HG03045 (cell line): ENCODE results near the gene DHRS13.
"Not testable (repeated sequence)": the region's sequence is repeated elsewhere in the genome, so short reads cannot be mapped to it uniquely, and the experiment has no call there.

ENCODE experiments used
- ATAC-seq: cut with Tn5 transposase; IDR thresholded peaks from one replicate; pipeline ENCODE4 v1.9.1; 2021; ENCODE audit warnings: mild to moderate bottlenecking, moderate library complexity; ENCODE audit not compliant: unreplicated experiment

Gene DHRS13

DNA sequence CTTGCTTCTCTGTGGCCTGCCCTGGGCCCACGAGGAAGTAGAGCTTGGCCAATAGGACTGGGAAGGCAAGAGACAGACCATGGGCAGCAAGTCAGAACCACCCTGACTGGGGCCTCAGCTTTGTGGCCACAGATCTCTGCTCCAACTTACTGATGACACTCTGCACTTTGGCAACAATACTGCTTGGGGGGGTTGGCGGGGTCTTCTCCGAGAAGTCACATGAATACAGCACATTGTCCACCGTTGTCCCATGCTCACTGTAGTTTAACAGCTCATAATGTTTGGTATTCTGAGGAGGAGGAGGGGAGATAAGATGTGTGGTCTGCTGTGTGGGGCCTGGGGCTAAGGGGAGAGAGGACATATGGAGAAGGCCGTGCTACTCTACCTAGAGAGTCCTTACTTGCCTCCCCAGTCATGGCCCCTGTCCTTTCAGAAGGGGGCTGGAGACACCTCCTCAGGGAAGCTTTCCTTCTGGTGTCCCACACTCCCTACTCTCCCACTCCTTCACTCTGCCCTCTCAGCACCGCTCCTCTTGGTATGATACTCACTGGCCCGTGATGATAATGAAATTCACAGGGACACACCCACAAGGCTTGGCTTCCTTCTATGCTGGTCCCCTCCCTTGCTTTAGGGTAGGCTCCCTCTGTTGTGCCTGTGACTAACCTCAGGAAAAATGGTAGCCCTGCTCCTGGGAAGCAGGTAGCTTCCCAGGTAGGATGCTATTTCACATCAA lies 4.0 kb upstream of the DHRS13 start:
- ATAC-seq, result no peak

DNA sequence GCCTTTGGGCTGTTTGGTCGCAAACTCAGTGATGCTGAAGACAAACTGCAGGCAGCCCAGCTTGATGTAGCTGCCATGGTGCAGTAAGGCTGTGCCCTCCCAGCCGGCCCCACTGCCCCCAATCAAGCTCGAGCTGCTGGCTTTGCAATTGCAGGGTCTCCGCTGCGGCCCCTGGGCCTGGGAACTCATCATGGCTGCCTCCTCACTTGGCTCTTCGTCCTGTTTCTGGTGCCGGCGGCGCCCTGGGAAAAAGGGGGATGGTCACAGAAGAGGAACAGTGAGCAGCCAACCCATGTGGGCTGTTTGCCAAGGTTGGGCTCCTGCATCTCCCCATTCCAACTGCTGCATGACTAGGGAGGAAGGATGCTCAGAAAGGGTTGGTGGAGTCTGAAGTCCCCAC lies 3.4 kb upstream of the DHRS13 start:
- no peak for ATAC-seq

DNA sequence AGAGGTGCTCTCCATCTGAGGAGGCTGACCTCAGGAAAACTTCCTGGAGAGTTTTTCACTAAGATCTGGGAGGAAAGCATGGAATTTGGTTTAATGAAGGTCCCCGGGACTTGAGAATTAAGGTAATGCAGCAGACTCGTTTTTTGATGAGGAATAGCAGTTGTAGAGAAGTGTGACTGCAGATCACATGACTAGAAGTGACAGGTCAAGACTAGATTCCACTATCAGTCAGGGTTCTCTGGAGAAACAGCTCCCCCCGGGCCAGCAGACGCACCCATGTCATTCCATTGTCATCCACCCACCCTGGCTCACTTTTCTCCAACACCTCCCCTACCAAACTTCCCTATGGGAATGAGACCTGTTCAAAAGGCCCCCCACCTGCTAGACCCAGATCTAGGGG lies 1.9 kb upstream of the DHRS13 start:
- no peak for ATAC-seq

DNA sequence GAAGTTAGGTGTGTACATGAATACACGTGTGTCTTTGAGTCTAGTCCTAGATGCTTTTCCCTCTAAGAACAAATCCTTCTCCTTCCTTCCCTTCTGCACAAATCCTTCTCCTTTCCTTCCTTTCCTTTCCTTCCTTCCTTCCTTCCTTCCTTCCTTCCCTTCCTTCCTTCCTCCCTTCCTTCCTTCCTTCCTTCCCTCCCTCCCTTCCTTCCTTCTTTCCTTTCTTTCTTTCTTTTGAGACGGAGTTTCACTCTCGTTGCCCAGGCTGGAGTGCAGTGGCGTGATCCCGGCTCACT lies 615 bp upstream of the DHRS13 start:
- not testable (repeated sequence) for ATAC-seq

DNA sequence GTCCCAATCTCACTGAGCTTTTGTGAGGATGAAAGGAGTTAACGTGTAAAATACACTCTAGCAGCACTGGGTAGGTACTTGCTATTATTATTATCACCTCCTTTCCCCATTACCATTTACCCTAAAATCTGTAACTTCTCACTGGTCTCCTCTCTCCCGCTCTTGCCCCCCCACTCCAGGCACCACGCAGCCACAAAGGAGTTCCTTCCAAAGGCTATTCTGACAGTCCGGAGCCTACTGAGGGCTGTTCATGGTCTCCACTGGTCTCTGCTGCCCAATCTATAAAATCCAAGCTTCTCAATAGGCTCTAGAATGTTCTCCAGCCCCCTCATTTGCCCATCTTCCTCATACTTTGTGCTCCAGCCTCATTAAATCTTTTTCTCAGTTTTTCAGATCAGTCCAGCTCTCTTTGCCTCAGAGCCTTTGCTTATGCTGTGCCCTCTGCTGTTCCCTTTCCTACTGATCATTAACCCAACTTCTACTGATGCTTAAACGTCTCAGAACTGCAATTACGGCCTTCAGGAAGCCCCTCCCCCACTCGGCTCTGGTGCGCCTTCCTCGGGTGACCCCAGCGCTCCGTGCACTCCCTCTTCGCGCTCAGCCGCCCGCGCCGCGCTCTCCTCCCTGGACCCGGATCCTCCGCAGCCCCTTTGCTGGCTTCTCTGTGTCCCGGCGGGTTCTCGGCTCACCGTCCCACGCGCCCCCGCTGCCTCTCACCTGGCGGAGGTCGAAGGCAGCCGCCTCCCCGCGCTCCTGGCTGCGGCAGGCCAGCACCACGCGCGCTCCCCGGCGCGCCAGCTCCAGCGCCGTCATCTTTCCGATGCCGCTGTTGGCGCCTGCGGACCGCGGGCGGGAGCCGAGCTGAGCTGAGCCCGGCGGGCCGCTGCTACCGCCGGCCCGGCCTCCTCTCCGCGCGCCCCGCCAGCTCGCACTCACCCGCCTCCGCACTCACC lies 737 bp downstream of the DHRS13 start:
- peak; percentile 30 for ATAC-seq

DNA sequence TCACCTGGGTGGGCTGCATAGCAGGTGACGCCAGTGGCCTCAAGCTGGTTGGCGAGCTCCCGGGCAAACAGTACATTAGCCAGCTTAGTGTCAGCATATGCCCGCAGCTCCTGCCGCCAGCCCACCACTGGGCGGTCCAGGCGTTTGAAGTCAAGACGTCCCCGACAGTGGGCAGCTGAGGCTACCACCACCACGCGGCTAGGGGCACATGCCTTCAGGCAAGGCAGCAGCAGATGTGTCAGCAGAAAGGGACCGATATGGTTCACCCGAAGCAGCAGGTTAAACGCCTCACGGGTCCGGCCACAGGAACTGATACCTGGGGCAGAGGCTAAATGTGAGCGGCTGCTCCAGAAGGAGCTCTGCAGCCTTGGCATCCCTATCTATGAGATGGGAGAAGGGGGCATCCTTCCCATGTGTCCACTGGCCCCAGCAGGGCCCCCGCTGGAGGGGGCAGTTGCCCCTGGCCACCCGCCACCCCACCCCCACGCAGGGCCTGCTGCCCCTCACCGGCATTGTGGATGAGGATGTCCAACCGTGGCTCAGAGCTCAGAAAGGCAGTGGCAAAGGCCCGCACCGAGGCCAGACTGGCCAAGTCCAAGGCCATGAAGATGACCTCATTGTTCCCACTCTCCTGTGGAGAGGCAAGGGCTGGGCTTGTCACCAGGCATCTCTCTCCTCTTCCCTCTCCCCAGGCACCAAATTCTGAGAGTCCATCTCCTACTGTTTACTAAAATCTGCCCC lies 1.7 kb downstream of the DHRS13 start:
- no peak for ATAC-seq

DNA sequence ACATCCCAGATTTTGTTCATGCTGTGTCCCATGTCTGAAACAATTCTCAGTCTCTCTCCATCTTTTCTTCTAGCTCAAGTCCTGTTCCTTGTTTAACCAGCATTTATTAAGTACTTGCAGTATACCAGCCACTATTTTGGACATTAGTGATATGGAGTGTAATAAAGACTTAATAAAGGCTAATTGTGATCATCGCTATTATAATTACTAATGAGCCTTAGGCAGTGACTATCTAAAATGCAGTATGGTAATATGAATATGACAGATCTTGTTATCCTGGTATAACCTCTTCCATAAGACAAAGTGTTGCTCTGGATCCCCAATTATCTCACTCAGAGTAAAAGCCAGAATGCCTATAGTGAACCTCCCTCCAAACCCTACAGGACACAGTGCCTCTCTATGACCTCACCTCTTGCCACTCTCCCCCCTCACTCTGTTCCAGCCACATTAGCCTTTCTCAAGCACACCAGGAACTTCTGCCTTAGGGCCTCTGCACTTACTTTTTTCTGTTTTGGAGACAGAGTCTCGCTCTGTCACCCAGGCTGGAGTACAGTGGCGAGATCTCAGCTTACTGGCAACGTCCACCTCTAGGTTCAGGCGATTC lies 3.6 kb downstream of the DHRS13 start:
- no peak for ATAC-seq

DNA sequence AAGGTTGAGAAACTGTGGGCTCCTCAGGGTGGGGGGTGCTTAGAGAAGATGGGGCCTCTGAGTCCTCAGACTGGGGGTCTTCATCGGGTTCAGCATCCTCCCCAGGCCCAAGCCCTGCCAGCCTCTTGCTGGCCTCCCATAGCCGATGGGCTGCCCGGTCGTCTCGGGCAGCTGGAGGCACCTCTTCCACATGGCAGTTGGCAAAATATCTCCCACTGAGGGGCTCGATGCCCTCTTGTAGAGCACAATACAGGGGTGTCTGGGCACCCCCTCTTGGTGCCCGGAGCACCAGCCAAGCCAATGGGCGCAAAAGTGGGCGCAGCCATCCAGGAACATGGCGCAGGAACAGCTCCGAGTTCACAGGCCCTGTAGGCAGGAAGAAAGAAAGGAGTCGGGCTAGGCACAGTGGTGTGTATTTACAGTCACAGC lies 4.3 kb downstream of the DHRS13 start:
- no peak for ATAC-seq

DNA sequence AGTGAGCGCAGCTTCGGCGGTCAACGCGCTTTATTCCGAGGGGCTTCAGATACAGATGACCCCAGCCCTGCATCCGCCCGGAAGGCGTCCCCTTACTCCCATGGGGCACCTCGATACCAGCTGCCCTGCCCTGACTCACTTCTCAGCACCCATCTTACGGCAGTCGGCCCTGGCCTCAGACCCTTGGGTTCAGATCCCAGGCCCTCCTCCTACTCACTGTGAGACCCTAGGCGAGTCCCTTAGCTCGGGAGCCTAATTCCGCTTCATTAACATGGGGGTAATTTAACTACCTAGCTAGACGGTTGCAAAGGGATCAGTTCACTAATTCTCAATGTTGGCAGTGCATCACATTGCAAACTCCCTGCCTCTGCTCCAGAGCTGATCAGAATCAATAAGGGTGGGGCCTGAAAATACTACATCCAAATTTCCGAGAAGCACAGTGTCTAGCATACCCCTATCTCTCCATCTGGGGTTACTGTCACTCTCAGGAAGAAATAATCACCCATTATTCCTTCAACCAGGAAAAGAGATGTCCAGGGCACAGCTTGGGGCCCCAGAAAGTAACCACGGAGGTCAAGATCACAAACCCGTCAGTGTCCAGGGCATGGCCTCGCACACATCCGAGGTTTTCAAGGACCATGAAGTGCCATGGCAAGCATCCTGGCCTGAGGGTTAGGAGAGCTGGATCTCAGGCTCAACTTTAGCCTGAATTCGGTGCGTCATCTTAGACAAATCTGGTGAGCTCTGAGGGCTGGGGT lies 4.9 kb downstream of the DHRS13 start:
- no peak for ATAC-seq

DNA sequence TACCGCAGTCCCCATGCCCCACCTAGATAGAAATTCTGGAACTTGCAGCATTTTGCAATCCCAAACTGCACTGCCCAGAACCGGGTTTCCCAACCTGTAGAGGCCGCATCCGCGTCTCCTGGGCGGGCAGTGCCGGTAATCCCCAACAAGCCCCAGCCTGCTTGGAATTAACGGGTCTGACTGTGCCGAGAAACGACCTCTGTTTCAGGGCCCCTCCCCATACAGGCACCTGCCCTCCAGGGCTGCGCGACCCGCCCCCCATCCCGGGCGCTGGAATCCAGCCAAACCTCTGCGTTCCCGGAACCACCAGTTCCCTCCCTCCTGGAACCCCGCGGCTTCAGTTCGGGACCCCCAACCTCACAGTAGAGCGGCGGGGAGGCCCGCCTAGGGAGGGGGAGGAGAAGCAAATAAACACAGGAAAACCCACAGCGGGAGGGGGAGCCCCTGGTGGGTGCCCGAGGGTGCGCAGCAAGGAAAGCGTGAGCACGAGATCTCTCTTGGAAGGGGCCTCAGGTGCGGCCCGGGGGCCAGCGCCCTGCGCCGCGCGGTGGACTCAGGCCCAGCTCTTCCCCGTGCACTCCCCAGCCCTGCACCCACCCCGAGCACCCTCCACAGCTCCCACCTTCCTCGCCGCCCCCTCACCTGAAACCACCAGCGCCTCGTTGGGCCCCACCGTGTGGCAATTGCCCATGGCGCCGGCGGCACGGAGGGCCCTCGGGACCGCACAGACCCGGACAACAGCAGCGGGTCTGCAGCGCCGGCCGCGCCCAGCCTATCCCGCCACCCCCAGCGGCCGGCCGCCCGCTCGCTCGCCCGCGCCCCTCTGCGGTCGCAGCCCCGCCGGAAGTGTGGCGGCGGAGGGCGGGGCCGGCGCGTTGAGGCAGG lies 5.8 kb downstream of the DHRS13 start, which contains the start of gene FLOT2:
Gene FLOT2 (minus strand): TSS at position 850 of the 885 bp plus-strand sequence. CDS start 159 bp downstream, at position 691.
- peak; percentile 31 for ATAC-seq

DNA sequence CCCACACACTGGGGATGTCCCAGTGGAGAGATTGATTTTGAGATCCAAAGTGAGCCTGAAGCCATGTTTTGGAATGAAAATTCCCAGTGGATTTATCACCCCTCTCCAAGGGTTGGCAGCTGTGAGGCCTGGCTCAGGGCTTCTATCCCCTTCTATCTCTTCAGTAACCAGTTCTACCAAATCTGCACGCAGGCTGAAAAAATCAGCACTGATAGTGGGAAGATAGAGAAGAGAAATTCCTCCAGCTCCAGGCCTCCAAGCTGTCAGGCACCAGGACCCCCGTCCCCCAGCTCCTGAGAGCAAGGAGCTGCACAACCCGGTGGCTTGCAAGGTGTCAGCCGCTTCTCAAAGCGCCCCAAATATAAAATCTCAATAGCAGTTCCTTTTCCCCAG lies 6.4 kb downstream of the DHRS13 start:
- ATAC-seq, result no peak

DNA sequence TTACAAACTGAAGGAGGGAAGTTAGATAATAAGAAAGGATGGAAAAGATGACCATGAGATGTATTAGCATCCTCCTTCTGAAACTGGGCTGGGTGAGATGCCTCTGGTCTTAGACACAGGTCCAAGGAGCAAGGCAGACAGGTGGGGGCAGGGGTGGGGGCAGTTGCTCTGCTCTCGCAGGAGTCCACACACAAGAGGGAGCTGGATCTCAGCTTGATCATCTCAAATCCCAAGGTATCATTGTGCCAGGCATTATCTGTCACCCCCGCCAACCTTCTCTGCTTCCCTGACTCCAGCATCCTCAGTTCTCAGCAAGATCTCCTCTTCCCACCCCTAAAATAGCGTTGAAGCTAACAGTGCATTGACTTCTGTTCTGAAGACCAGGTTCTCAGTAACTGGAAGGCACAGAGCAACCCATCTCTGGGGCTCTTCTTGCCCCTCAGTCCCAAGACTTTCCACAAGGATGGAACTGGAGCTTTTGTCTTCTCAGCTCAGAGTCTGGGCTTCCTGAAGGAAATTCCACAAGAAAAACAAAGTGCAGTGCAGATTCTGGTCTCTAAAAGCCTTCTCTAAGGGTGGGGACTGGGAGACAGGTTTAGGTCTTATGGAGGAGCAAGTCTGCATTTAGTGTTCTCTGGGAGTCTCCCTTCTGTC lies 7.0 kb downstream of the DHRS13 start:
- ATAC-seq, result no peak

DNA sequence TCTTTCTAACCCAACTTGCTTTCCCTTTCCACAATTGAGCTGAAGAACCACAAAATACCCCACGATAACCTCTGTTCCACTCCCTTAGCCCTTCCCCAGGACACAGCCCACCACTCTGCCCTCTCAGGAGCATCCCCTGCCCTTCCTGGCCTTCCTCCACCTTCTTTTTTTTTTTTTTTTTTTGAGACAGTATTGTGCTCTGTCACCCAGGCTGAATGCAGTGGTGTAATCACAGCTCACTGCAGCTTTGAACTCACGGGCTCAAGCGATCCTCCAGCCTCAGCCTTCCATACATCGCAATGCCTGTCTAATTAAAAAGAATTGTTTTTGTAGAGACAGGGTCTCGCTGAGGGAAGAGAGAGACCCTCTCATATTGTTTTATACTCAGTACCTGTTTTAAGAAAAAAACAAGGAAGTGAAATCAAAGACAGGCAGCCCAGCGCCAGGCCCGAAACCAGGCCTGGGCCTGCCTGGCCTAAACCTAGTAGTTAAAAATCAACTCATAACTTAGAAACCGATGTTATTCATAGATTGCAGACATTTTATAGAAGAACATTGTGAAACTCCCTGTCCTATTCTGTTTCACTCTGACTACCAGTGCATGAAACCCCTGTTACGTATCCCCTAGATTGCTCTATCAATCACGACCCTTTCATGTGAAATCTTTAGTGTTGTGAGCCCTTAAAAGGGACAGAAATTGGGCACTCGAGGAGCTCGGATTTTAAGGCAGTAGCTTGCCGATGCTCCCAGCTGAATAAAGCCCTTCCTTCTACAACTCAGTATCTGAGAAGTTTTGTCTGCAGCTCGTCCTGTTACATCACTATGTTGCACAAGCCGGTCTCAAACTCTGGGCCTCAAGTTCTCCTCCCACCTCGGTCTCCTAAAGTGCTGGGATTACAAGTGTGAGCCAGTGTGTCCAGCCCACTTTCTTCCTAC lies 9.4 kb downstream of the DHRS13 start:
- ATAC-seq, result not testable (repeated sequence)

DNA sequence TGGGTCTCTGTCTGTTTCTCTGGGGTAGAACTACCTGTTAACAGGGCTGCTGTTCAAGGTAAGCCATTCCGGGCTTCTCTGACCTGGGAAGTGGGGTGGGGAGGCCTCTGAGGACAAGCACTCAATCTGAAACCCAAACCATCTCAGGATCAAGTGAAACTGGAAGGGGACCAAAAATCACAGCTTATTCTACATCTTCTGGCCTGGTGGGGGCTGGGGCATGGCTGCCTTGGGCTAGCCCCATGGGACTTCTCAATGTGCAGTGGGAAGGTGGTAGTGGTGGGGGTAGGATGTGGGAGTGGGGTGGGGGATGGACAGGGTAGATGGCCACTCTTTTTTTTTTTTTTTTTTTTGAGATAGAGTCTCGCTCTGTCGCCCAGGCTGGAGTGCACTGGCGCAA lies 10.9 kb downstream of the DHRS13 start:
- ATAC-seq, result no peak

DNA sequence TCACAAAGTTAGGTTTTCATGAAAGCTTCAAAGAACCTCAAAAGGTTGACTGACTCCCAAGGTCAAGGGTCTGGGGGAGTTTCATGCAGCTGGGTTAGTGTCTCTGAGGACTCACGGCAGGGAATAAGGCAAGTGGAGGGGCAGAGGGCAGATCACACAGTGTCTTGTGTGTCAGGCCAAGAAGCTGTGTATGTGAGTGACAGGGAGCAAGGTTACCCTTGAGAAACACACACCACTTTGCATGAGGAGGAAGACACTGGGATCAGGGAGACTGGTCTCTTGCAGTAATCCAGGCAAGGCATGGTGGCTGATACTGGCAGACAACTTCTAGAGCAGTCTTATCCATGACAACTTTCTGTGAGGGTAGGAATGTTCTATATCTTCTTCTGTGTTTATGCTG lies 11.7 kb downstream of the DHRS13 start:
- ATAC-seq, result no peak

DNA sequence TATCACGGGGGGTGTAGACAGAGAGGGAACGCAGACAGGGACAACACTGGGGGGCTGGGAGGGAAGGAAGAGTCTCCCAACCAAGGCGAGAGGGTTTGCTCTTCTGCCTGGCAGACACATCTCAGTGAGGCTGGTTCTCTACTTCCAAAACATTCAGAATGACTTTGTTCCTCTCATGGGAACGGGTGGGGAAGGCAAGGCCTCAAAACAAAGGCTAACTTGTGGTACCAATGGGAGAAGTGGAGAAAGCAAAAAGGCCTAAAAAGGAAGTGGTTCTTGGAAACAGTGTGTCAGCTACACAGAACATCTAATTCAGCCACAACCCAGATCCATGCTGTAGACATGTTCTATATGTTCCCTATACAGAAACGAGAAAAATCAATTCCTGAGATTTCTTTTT lies 12.9 kb downstream of the DHRS13 start:
- ATAC-seq, result no peak

DNA sequence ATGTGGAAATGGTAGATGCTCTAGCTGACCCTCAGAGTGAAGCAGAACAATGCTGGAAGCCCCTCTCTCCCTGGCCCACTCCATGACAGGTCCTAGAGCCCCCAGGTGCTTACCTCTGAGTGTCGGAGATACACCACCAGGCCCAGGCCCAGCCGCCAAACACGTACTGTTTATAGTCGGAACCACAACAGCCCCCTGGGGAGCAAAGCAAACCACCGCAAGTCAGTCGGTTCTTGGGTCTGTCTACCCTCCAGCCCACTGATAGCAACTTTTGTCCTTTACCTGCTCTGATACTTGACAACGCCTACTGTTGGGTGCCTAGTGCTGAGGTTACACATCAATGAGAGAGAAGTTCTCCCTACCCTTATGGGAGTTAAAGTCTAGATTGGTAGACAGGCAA lies 14.0 kb downstream of the DHRS13 start:
- ATAC-seq, result no peak
